ENCODE measurements around the gene ASTN1. TPM values are rescaled to one million over a fixed set of nuclear protein-coding genes. Genes with fewer than 3 reads are reported as not detected.
A peak's percentile ranks its signal among the peaks of the same experiment; 100 is the strongest.
"Not testable (repeated sequence)": the region's sequence is repeated elsewhere in the genome, so short reads cannot be mapped to it uniquely, and the experiment has no call there.

ASTN1 gene
- total RNA-seq, 1 experiment from 2014 or later = 0.42 TPM

GRCh38 chr1:177077734-177078499 lies 86.6 kb downstream of the ASTN1 start (continued):
- TF ChIP-seq YY1 (IDR thresholded peaks at IDR 0.05; ENCODE audit: extremely low read depth, insufficient replicate concordance, low read depth, low read length) (no peak), REST (IDR thresholded peaks at IDR 0.05; ENCODE audit: low read depth) (no peak), EZH2phosphoT487 (IDR thresholded peaks at IDR 0.05; ENCODE audit: borderline replicate concordance) (no peak)

- RAD21 ChIA-PET (ENCODE audit: low non-redundant PET in 1 of 2, low total read pairs in 2 of 2, uncharacterized antibody in 2 of 2, unreplicated experiment in 2 of 2) = no interaction called here
- TF ChIP-seq POLR2AphosphoS5 (IDR thresholded peaks at IDR 0.05; ENCODE audit: low read depth, low read length) (no peak), EZH2 (IDR thresholded peaks at IDR 0.05) (no peak), CTCF (IDR thresholded peaks at IDR 0.05 in 2 of 3, conservative IDR thresholded peaks at IDR 0.05 in 1 of 3; ENCODE audit: borderline replicate concordance in 1 of 3, insufficient read depth in 1 of 3, low read depth in 2 of 3, low read length in 2 of 3) (0 out of 6 replicates have a peak, but pooled peaks of 1 of the 3 experiments have one; percentile 14), MAX (IDR thresholded peaks at IDR 0.05) (no peak)
- ATAC-seq (no peak), DNase-seq (ENCODE audit: low read depth, low spot score) (no peak)
- no peak overlapping the region for H2AFZ ChIP-seq (ENCODE audit: low read depth, low read length, poor library complexity, severe bottlenecking)
- H4K20me1 ChIP-seq (ENCODE audit: insufficient read depth) = no peaks in the 10 kb centered on the region
- no peak overlapping the region for H3K4me2 ChIP-seq (ENCODE audit: low read length)
- H3K27me3 ChIP-seq (ENCODE audit: insufficient read depth, low read length) = peaks cover 7% of the 10 kb centered on the region
- no peaks in the 10 kb centered on the region for H3K9me2 ChIP-seq (ENCODE audit: insufficient read depth)
- H3K4me1 ChIP-seq (ENCODE audit: control insufficient read depth in 1 of 2, insufficient read depth in 2 of 2, low read length in 2 of 2) = no peaks in the 10 kb centered on the region
- no peak overlapping the region for H3K27ac ChIP-seq (ENCODE audit: low read depth, low read length)
- no peaks in the 10 kb centered on the region for H3K9me3 ChIP-seq (ENCODE audit: control insufficient read depth in 1 of 2, insufficient read depth in 1 of 2, low read depth in 1 of 2, low read length in 2 of 2)
- H3K9ac ChIP-seq (ENCODE audit: low read length) = no peak overlapping the region
- no peaks in the 10 kb centered on the region for H3K79me2 ChIP-seq (ENCODE audit: insufficient read depth, low read length)
- POLR2A ChIA-PET = no interaction called here
- H3K4me3 ChIP-seq (replicated peaks in 1 of 2; ENCODE audit: low read depth in 1 of 2, low read length in 2 of 2) = no peak overlapping the region
- intact Hi-C loops (cut with micrococcal nuclease) = no loop called here
- no peaks in the 10 kb centered on the region for H3K36me3 ChIP-seq (ENCODE audit: control insufficient read depth in 1 of 2, insufficient read depth in 2 of 2, low read length in 2 of 2)
- no TSS peak for BruUV-seq (replicated peaks)
- CTCF ChIA-PET = no interaction called here
Measured at GRCh38 chr1:177077006-177077405, 87.5 kb downstream of the ASTN1 start.

- RAD21 ChIA-PET (ENCODE audit: low non-redundant PET in 1 of 2, low total read pairs in 2 of 2, uncharacterized antibody in 2 of 2, unreplicated experiment in 2 of 2) = not testable (repeated sequence)
Measured at GRCh38 chr1:177074811-177075210, 89.7 kb downstream of the ASTN1 start.

More at GRCh38 chr1:177074811-177075210, 89.7 kb downstream of the ASTN1 start:
- H2AFZ ChIP-seq (ENCODE audit: low read depth, low read length, poor library complexity, severe bottlenecking); H3K4me3 ChIP-seq (replicated peaks in 1 of 2; ENCODE audit: low read depth in 1 of 2, low read length in 2 of 2); H3K36me3 ChIP-seq (ENCODE audit: control insufficient read depth in 1 of 2, insufficient read depth in 2 of 2, low read length in 2 of 2); H3K9ac ChIP-seq (ENCODE audit: low read length); H3K27ac ChIP-seq (ENCODE audit: low read depth, low read length); DNase-seq (ENCODE audit: low read depth, low spot score); H3K9me3 ChIP-seq (ENCODE audit: control insufficient read depth in 1 of 2, insufficient read depth in 1 of 2, low read depth in 1 of 2, low read length in 2 of 2); H3K9me2 ChIP-seq (ENCODE audit: insufficient read depth); BruUV-seq (replicated peaks); H3K4me2 ChIP-seq (ENCODE audit: low read length); H3K27me3 ChIP-seq (ENCODE audit: insufficient read depth, low read length); H3K79me2 ChIP-seq (ENCODE audit: insufficient read depth, low read length); H4K20me1 ChIP-seq (ENCODE audit: insufficient read depth); ATAC-seq; H3K4me1 ChIP-seq (ENCODE audit: control insufficient read depth in 1 of 2, insufficient read depth in 2 of 2, low read length in 2 of 2); CTCF ChIA-PET; intact Hi-C loops (cut with micrococcal nuclease): not testable (repeated sequence)
- POLR2A ChIA-PET = interaction anchor here (0.7 kb wide), 1 partner anchor 129 kb away, joined by 3 read pairs; no protein-coding TSS in a partner anchor

All from HCT116 (cell line).